GM18517 (cell line): ENCODE measurements around the gene SMPD3.

ENCODE experiments used
- ATAC-seq: cut with Tn5 transposase; IDR thresholded peaks from one replicate; pipeline ENCODE4 v1.9.1; 2021; ENCODE audit warnings: mild to moderate bottlenecking, moderate library complexity; ENCODE audit not compliant: unreplicated experiment

Gene SMPD3

GRCh38 chr16:68385371-68385770, 62.9 kb downstream of the SMPD3 start:
- no peak for ATAC-seq

- no peak for ATAC-seq
These were observed 63.8 kb downstream of the SMPD3 start for GRCh38 chr16:68384288-68385161.

GRCh38 chr16:68383858-68384257, 64.5 kb downstream of the SMPD3 start:
- no peak for ATAC-seq

GRCh38 chr16:68382296-68382718, 66.0 kb downstream of the SMPD3 start:
- ATAC-seq: no peak

- ATAC-seq: no peak
These were observed 67.0 kb downstream of the SMPD3 start for GRCh38 chr16:68381363-68381724.

- no peak for ATAC-seq
These were observed 67.5 kb downstream of the SMPD3 start for GRCh38 chr16:68380676-68381362.

GRCh38 chr16:68380348-68380670, 68.0 kb downstream of the SMPD3 start:
- no peak for ATAC-seq

GRCh38 chr16:68379472-68380347, 68.6 kb downstream of the SMPD3 start:
- no peak for ATAC-seq

GRCh38 chr16:68378436-68379415, 69.6 kb downstream of the SMPD3 start:
- no peak for ATAC-seq

GRCh38 chr16:68377667-68378393, 70.5 kb downstream of the SMPD3 start:
- no peak for ATAC-seq

- ATAC-seq: no peak
These were observed 71.1 kb downstream of the SMPD3 start for GRCh38 chr16:68377221-68377620.

GRCh38 chr16:68376590-68376989, 71.7 kb downstream of the SMPD3 start:
- no peak for ATAC-seq

- ATAC-seq: no peak
These were observed 72.3 kb downstream of the SMPD3 start for GRCh38 chr16:68375801-68376536.

- no peak for ATAC-seq
These were observed 73.2 kb downstream of the SMPD3 start for GRCh38 chr16:68374961-68375660.

- no peak for ATAC-seq
These were observed 74.0 kb downstream of the SMPD3 start for GRCh38 chr16:68374246-68374805.

- ATAC-seq: no peak
These were observed 74.6 kb downstream of the SMPD3 start for GRCh38 chr16:68373528-68374245.

GRCh38 chr16:68372806-68373205, 75.5 kb downstream of the SMPD3 start:
- ATAC-seq: no peak
